ENCODE data around the gene ADD1. TPM values are rescaled to one million over a fixed set of nuclear protein-coding genes. Genes with fewer than 3 reads are reported as not detected.

The ADD1 gene
- total and polyA plus RNA-seq, 4 donors = 127 to 400 (median 268) TPM

- ATAC-seq (ENCODE audit: insufficient read depth, low FRiP score) = no peak
- H3K27ac ChIP-seq (ENCODE audit: low read depth in 1 of 2, low read length in 1 of 2) = no peak overlapping the region
- H3K27me3 ChIP-seq (ENCODE audit: control insufficient read depth in 3 of 3, insufficient read depth in 3 of 3, low read length in 2 of 3) = no peaks in the 10 kb centered on the region
- peaks cover 5 to 74% (median 21%) of the 10 kb centered on the region in 4 donors for H3K36me3 ChIP-seq (ENCODE audit: control insufficient read depth in 4 of 4, insufficient read depth in 4 of 4, low read length in 4 of 4)
- no peak for DNase-seq
- H3K4me3 ChIP-seq = no peak overlapping the region
- no peak overlapping the region for H3K9ac ChIP-seq (ENCODE audit: insufficient read depth in 1 of 2, low read length in 2 of 2)
- WGBS, 2 donors = 94 to 96% methylated on average over 18 to 19 of the region's 19 CpGs
- TF ChIP-seq CTCF (IDR thresholded peaks at IDR 0.05; ENCODE audit: control extremely low read depth, extremely low read depth) = no peak
- peaks cover 0 to 18% (median 7%) of the 10 kb centered on the region in 5 donors for H3K4me1 ChIP-seq (ENCODE audit: control insufficient read depth in 5 of 5, insufficient read depth in 5 of 5, low read length in 5 of 5)
- no peaks in the 10 kb centered on the region for H3K9me3 ChIP-seq (ENCODE audit: control insufficient read depth in 4 of 4, insufficient read depth in 3 of 4, low read length in 3 of 4)
Observed at GRCh38 chr4:2832981-2833670, 10.5 kb upstream of the ADD1 start.

- Histone ChIP-seq H3K4me3 (no peak overlapping the region), H3K36me3 (ENCODE audit: control insufficient read depth in 4 of 4, insufficient read depth in 4 of 4, low read length in 4 of 4) (peaks cover 5 to 69% (median 21%) of the 10 kb centered on the region in 4 donors), H3K9me3 (ENCODE audit: control insufficient read depth in 4 of 4, insufficient read depth in 3 of 4, low read length in 3 of 4) (no peaks in the 10 kb centered on the region), H3K27me3 (ENCODE audit: control insufficient read depth in 3 of 3, insufficient read depth in 3 of 3, low read length in 2 of 3) (no peaks in the 10 kb centered on the region), H3K9ac (ENCODE audit: insufficient read depth in 1 of 2, low read length in 2 of 2) (no peak overlapping the region), H3K27ac (ENCODE audit: low read depth in 1 of 2, low read length in 1 of 2) (no peak overlapping the region), H3K4me1 (ENCODE audit: control insufficient read depth in 5 of 5, insufficient read depth in 5 of 5, low read length in 5 of 5) (peaks cover 0 to 23% (median 7%) of the 10 kb centered on the region in 5 donors)
- TF ChIP-seq CTCF (IDR thresholded peaks at IDR 0.05; ENCODE audit: control extremely low read depth, extremely low read depth) = no peak
- 94 to 96% methylated on average over 7 of the region's 7 CpGs for WGBS, 2 donors
- ATAC-seq (ENCODE audit: insufficient read depth, low FRiP score) = no peak
- no peak for DNase-seq
Observed at GRCh38 chr4:2833671-2834000, 10.0 kb upstream of the ADD1 start.

- Histone ChIP-seq H3K9me3 (ENCODE audit: control insufficient read depth in 4 of 4, insufficient read depth in 3 of 4, low read length in 3 of 4) (no peaks in the 10 kb centered on the region), H3K9ac (ENCODE audit: insufficient read depth in 1 of 2, low read length in 2 of 2) (no peak overlapping the region), H3K27ac (ENCODE audit: low read depth in 1 of 2, low read length in 1 of 2) (no peak overlapping the region), H3K4me3 (no peak overlapping the region), H3K4me1 (ENCODE audit: control insufficient read depth in 5 of 5, insufficient read depth in 5 of 5, low read length in 5 of 5) (peaks cover 0 to 27% (median 7%) of the 10 kb centered on the region in 5 donors), H3K36me3 (ENCODE audit: control insufficient read depth in 4 of 4, insufficient read depth in 4 of 4, low read length in 4 of 4) (peaks cover 5 to 63% (median 21%) of the 10 kb centered on the region in 4 donors), H3K27me3 (ENCODE audit: control insufficient read depth in 3 of 3, insufficient read depth in 3 of 3, low read length in 2 of 3) (no peaks in the 10 kb centered on the region)
- no peak for DNase-seq
- TF ChIP-seq CTCF (IDR thresholded peaks at IDR 0.05; ENCODE audit: control extremely low read depth, extremely low read depth) = no peak
- 79 to 85% methylated on average over 13 of the region's 13 CpGs for WGBS, 2 donors
- ATAC-seq (ENCODE audit: insufficient read depth, low FRiP score) = no peak
Observed at GRCh38 chr4:2834001-2834921, 9.4 kb upstream of the ADD1 start.
